GM18502 (cell line): ENCODE data around the gene MYO1B.

Experiments used
- ATAC-seq: cut with Tn5 transposase; IDR thresholded peaks from one replicate; pipeline ENCODE4 v1.9.1; 2021; ENCODE audit warnings: mild to moderate bottlenecking; ENCODE audit not compliant: unreplicated experiment, poor library complexity

MYO1B gene

GRCh38 chr2:191292869-191293268, 47.7 kb downstream of the MYO1B start:
- ATAC-seq = no peak

GRCh38 chr2:191295088-191295487, 49.9 kb downstream of the MYO1B start:
- ATAC-seq = no peak

- no peak for ATAC-seq
Observed at GRCh38 chr2:191296083-191297006, 51.1 kb downstream of the MYO1B start.

- ATAC-seq = no peak
Observed at GRCh38 chr2:191297033-191297432, 51.8 kb downstream of the MYO1B start.

GRCh38 chr2:191298306-191298705, 53.1 kb downstream of the MYO1B start:
- no peak for ATAC-seq

- ATAC-seq = no peak
Observed at GRCh38 chr2:191299010-191299409, 53.8 kb downstream of the MYO1B start.

- ATAC-seq = no peak
Observed at GRCh38 chr2:191299866-191300265, 54.7 kb downstream of the MYO1B start.

- no peak for ATAC-seq
Observed at GRCh38 chr2:191301971-191302370, 56.8 kb downstream of the MYO1B start.

- peak; percentile 79 for ATAC-seq
Observed at GRCh38 chr2:191302459-191303139, 57.4 kb downstream of the MYO1B start.

- ATAC-seq = no peak
Observed at GRCh38 chr2:191303140-191304005, 58.2 kb downstream of the MYO1B start.

GRCh38 chr2:191304939-191305875, 60.0 kb downstream of the MYO1B start:
- no peak for ATAC-seq

- no peak for ATAC-seq
Observed at GRCh38 chr2:191308026-191308425, 62.8 kb downstream of the MYO1B start.

- ATAC-seq = no peak
Observed at GRCh38 chr2:191311156-191311555, 66.0 kb downstream of the MYO1B start.

- no peak for ATAC-seq
Observed at GRCh38 chr2:191311627-191312026, 66.4 kb downstream of the MYO1B start.

GRCh38 chr2:191312163-191312562, 67.0 kb downstream of the MYO1B start:
- no peak for ATAC-seq

- ATAC-seq = no peak
Observed at GRCh38 chr2:191312662-191313061, 67.5 kb downstream of the MYO1B start.

- ATAC-seq = no peak
Observed at GRCh38 chr2:191314697-191315364, 69.6 kb downstream of the MYO1B start.

GRCh38 chr2:191315365-191315752, 70.2 kb downstream of the MYO1B start:
- no peak for ATAC-seq
